Loucy (cell line): Measurements from ENCODE around the gene CHCHD10.

Source experiments
- H2AFZ ChIP-seq: fragments of 200-600 bp; sonication (generic); 2 replicates; pipeline ENCODE4 v1.6.0; 2016; ENCODE audit warnings: antibody characterized with exemption, mild to moderate bottlenecking, low read length, moderate library complexity
- H3F3A ChIP-seq: fragments of 200-600 bp; 2 replicates; pipeline ENCODE4 v1.6.0; 2016; ENCODE audit warnings: antibody characterized with exemption, low read depth, mild to moderate bottlenecking
- H3K27me3 ChIP-seq: fragments of 200-600 bp; sonication (generic); 2 replicates; pipeline ENCODE4 v1.6.1; 2014; ENCODE audit warnings: low read length, mild to moderate bottlenecking; ENCODE audit not compliant: insufficient read depth, poor library complexity, severe bottlenecking
- H3K36me3 ChIP-seq: fragments of 200-600 bp; sonication (generic); 2 replicates; pipeline ENCODE4 v1.6.1; 2016; ENCODE audit warnings: low read length; ENCODE audit not compliant: insufficient read depth
- H3K4me1 ChIP-seq: fragments of 200-600 bp; sonication (generic); 2 replicates; pipeline ENCODE4 v1.5.1; 2014; ENCODE audit warnings: low read length, mild to moderate bottlenecking; ENCODE audit not compliant: insufficient read depth, poor library complexity, severe bottlenecking
- H3K4me2 ChIP-seq: fragments of 200-600 bp; sonication (generic); 2 replicates; pipeline ENCODE4 v1.6.0; 2014; ENCODE audit warnings: antibody characterized with exemption, low read length, low read depth, mild to moderate bottlenecking; ENCODE audit not compliant: poor library complexity, severe bottlenecking
- H3K4me3 ChIP-seq: fragments of 200-600 bp; sonication (generic); 2 replicates; pipeline ENCODE4 v1.5.1; 2014; ENCODE audit warnings: low read length, mild to moderate bottlenecking, mixed read lengths; ENCODE audit not compliant: poor library complexity, severe bottlenecking
- H3K79me2 ChIP-seq: fragments of 200-600 bp; sonication (generic); 2 replicates; pipeline ENCODE4 v1.6.1; 2014; ENCODE audit warnings: low read length; ENCODE audit not compliant: insufficient read depth
- H3K9ac ChIP-seq: fragments of 200-600 bp; sonication (generic); 2 replicates; pipeline ENCODE4 v1.6.0; 2014; ENCODE audit warnings: mild to moderate bottlenecking, low read depth, low read length, moderate library complexity; ENCODE audit not compliant: poor library complexity, severe bottlenecking
- H3K9me2 ChIP-seq: fragments of 200-600 bp; sonication (generic); replicated peaks from 2 replicates; pipeline ENCODE4 v1.6.1; 2016; ENCODE audit warnings: low read depth, low read length, mixed read lengths
- H3K9me3 ChIP-seq: fragments of 200-600 bp; sonication (generic); 2 replicates; pipeline ENCODE4 v1.6.1; 2014; ENCODE audit warnings: mild to moderate bottlenecking, antibody characterized with exemption, low read length, low read depth; ENCODE audit not compliant: insufficient read depth
- H4K20me1 ChIP-seq: fragments of 200-600 bp; sonication (generic); 2 replicates; pipeline ENCODE4 v1.6.0; 2014; ENCODE audit warnings: antibody characterized with exemption, low read length, mild to moderate bottlenecking; ENCODE audit not compliant: insufficient read depth, poor library complexity, severe bottlenecking
- EZH2phosphoT487 ChIP-seq: fragments of 200-600 bp; IDR thresholded peaks from 2 replicates; pipeline ENCODE4 v1.6.1; 2018; ENCODE audit warnings: antibody characterized with exemption, mild to moderate bottlenecking, moderate library complexity, borderline replicate concordance
- TF ChIP-seq, protein P1 (sequence below): fragments of 200-600 bp; sonication (generic); conservative IDR thresholded peaks from 2 replicates; pipeline ENCODE4 v1.5.1; 2014; ENCODE audit warnings: mild to moderate bottlenecking, antibody characterized with exemption, low read length

The CHCHD10 gene

DNA sequence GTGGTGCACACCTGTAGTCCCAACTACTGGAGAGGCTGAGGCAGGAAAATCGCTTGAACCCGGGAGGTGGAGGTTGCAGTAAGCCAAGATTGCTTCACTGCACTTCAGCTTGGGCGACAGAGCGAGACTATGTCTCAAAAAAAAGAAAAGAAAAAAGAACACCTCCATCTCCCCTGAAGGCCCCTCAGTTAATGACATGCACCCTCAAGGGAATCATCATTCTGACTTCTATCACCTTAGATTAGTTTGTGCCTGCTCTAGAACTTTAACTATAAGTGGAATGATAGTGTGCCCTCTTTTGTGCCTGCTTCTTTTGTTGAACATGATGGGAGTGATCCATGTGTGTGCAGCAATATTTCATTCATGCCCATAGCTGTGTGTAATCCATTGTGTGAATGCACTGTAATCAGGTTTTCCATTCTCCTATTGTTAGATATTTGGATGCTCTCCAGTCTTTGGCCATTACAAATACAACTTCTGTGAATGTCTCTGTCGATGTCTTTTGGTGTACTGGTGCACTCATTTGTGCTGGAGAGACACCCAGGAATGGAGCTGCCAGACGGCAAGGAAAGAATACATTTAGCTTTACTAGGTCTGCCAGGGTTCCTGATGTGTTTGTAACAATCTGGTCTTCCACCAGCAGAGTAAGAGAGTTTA lies 12.7 kb downstream of the CHCHD10 start:
- Histone ChIP-seq H3K9me3 (no peaks in the 10 kb centered on the region), H3K4me2 (no peak overlapping the region), H3K79me2 (peaks cover 5% of the 10 kb centered on the region; the same call in 1 of the 2 replicates), H3K9me2 (no peaks in the 10 kb centered on the region), H3K4me1 (peaks cover 31% of the 10 kb centered on the region), H3K9ac (no peak overlapping the region), H3K36me3 (no peaks in the 10 kb centered on the region), H4K20me1 (no peaks in the 10 kb centered on the region), H2AFZ (no peak overlapping the region), H3K27me3 (no peaks in the 10 kb centered on the region), H3F3A (peaks cover 3% of the 10 kb centered on the region; the same call in 1 of the 2 replicates), H3K4me3 (no peak overlapping the region)
- TF ChIP-seq EZH2phosphoT487, result no peak
- TF ChIP-seq, protein P1, sequence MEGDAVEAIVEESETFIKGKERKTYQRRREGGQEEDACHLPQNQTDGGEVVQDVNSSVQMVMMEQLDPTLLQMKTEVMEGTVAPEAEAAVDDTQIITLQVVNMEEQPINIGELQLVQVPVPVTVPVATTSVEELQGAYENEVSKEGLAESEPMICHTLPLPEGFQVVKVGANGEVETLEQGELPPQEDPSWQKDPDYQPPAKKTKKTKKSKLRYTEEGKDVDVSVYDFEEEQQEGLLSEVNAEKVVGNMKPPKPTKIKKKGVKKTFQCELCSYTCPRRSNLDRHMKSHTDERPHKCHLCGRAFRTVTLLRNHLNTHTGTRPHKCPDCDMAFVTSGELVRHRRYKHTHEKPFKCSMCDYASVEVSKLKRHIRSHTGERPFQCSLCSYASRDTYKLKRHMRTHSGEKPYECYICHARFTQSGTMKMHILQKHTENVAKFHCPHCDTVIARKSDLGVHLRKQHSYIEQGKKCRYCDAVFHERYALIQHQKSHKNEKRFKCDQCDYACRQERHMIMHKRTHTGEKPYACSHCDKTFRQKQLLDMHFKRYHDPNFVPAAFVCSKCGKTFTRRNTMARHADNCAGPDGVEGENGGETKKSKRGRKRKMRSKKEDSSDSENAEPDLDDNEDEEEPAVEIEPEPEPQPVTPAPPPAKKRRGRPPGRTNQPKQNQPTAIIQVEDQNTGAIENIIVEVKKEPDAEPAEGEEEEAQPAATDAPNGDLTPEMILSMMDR, result no peak

GRCh38 chr22:23754220-23754919 lies 13.4 kb downstream of the CHCHD10 start, which contains the start of gene VPREB3:
Gene VPREB3 (minus strand): TSS chr22:23754425. CDS start chr22:23754363, 62 bp downstream.
- H3K4me3 ChIP-seq, result no peak within 1 kb of the TSS

GRCh38 chr22:23753385-23753784 lies 14.4 kb downstream of the CHCHD10 start:
- H3K4me1 ChIP-seq, result peaks cover 37% of the 10 kb centered on the region
- H3K4me2 ChIP-seq, result no peak overlapping the region
- no peaks in the 10 kb centered on the region for H3K9me2 ChIP-seq
- peaks cover 3% of the 10 kb centered on the region; the same call in 1 of the 2 replicates for H3F3A ChIP-seq
- H3K27me3 ChIP-seq, result no peaks in the 10 kb centered on the region
- H3K4me3 ChIP-seq, result no peak overlapping the region
- H3K36me3 ChIP-seq, result no peaks in the 10 kb centered on the region
- no peaks in the 10 kb centered on the region for H4K20me1 ChIP-seq
- TF ChIP-seq, protein P1, result no peak
- TF ChIP-seq EZH2phosphoT487, result no peak
- H3K9ac ChIP-seq, result no peak overlapping the region
- H3K79me2 ChIP-seq, result peaks cover 13% of the 10 kb centered on the region; the same call in 1 of the 2 replicates
- no peak overlapping the region for H2AFZ ChIP-seq
- H3K9me3 ChIP-seq, result no peaks in the 10 kb centered on the region

More at GRCh38 chr22:23754220-23754919, 13.4 kb downstream of the CHCHD10 start, which contains the start of gene VPREB3:
- Histone ChIP-seq H4K20me1 (no peaks in the 10 kb centered on the region), H3K79me2 (peaks cover 13% of the 10 kb centered on the region; the same call in 1 of the 2 replicates), H3K4me2 (no peak within 1 kb of the TSS), H3K9me3 (no peaks in the 10 kb centered on the region), H2AFZ (no peak within 1 kb of the TSS), H3K36me3 (no peaks in the 10 kb centered on the region), H3K9me2 (no peaks in the 10 kb centered on the region), H3K4me1 (peaks cover 37% of the 10 kb centered on the region), H3K27me3 (no peaks in the 10 kb centered on the region), H3K9ac (no peak within 1 kb of the TSS), H3F3A (peaks cover 3% of the 10 kb centered on the region; the same call in 1 of the 2 replicates)
- TF ChIP-seq, protein P1, result no peak
- TF ChIP-seq EZH2phosphoT487, result no peak
